IMR-90 (cell line): ENCODE measurements around the gene ATP8B3. TPM values are rescaled to one million over a fixed set of nuclear protein-coding genes. Genes with fewer than 3 reads are reported as not detected.

ENCODE experiments used
- ATAC-seq: fragments of 200-7000 bp; cut with Tn5 transposase; 2 replicates; pipeline ENCODE4 v1.9.1; 2020; ENCODE audit warnings: low read depth, mild to moderate bottlenecking, moderate library complexity
- BruUV-seq: library from RNA; stranded (reverse); fragments of 400-500 nt; replicated peaks from 2 replicates; lab custom pipeline; 2021; lab: Mats Ljungman, UMichigan
- CTCF ChIA-PET: fragments of 300-600 bp; formaldehyde crosslinking; extraction: SDS; loops from one replicate; lab custom pipeline; 2021; ENCODE audit warnings: antibody characterized with exemption; lab: Yijun Ruan, JAX
- POLR2A ChIA-PET: fragments of 300-600 bp; sonication (Branson Sonifier 250); formaldehyde crosslinking; loops from one replicate; lab custom pipeline; 2022; ENCODE audit warnings: antibody characterized with exemption; ENCODE audit not compliant: unreplicated experiment; lab: Charles Lee
- DNase-seq: peaks from one replicate; pipeline ENCODE4 v3.0.0; 2013
- H2AFZ ChIP-seq: replicated peaks from 2 replicates; pipeline ENCODE3; 2013; ENCODE audit warnings: low read length, mild to moderate bottlenecking; ENCODE audit not compliant: poor library complexity
- H2AK5ac ChIP-seq: 2 replicates; pipeline ENCODE4 v1.6.1; 2013; ENCODE audit warnings: low read depth, low read length, inconsistent platforms
- H2AK9ac ChIP-seq: replicated peaks from 2 replicates; pipeline ENCODE3; 2013; ENCODE audit warnings: mild to moderate bottlenecking, low read depth, low read length, moderate library complexity; ENCODE audit not compliant: poor library complexity
- H2BK120ac ChIP-seq: 2 replicates; pipeline ENCODE4 v1.6.1; 2013; ENCODE audit warnings: low read depth, low read length, inconsistent platforms
- H2BK15ac ChIP-seq: 3 replicates; pipeline ENCODE4 v1.6.1; 2013; ENCODE audit warnings: low read depth, low read length, inconsistent platforms
- H2BK20ac ChIP-seq: 2 replicates; pipeline ENCODE4 v1.6.1; 2013; ENCODE audit warnings: low read depth, mild to moderate bottlenecking, inconsistent platforms, low read length, moderate library complexity
- H2BK5ac ChIP-seq: 2 replicates; pipeline ENCODE4 v1.6.1; 2013; ENCODE audit warnings: mild to moderate bottlenecking, low read depth, low read length, inconsistent platforms; ENCODE audit not compliant: poor library complexity, severe bottlenecking
- H3K14ac ChIP-seq: replicated peaks from 2 replicates; pipeline ENCODE4 v1.6.1; 2013; ENCODE audit warnings: low read depth, low read length, inconsistent platforms
- H3K18ac ChIP-seq: 2 replicates; pipeline ENCODE4 v1.6.1; 2013; ENCODE audit warnings: low read depth, low read length, control low read depth
- H3K23ac ChIP-seq: 2 replicates; pipeline ENCODE4 v1.6.1; 2013; ENCODE audit warnings: low read depth, low read length, inconsistent platforms
- H3K27ac ChIP-seq: 2 replicates; pipeline ENCODE4 v1.5.1; 2013; ENCODE audit warnings: mild to moderate bottlenecking, control low read depth, low read length; ENCODE audit not compliant: insufficient read depth
- H3K27me3 ChIP-seq: 2 replicates; pipeline ENCODE4 v1.6.1; 2013; ENCODE audit warnings: low read length; ENCODE audit not compliant: control insufficient read depth, insufficient read depth
- H3K36me3 ChIP-seq: 2 replicates; pipeline ENCODE4 v1.6.1; 2013; ENCODE audit warnings: low read length, mixed read lengths; ENCODE audit not compliant: control insufficient read depth, insufficient read depth
- H3K4ac ChIP-seq: 2 replicates; pipeline ENCODE4 v1.6.1; 2013; ENCODE audit warnings: low read depth, low read length, inconsistent platforms
- H3K4me1 ChIP-seq: 2 replicates; pipeline ENCODE4 v1.6.1; 2013; ENCODE audit warnings: low read length, mixed read lengths; ENCODE audit not compliant: control insufficient read depth, insufficient read depth
- H3K4me2 ChIP-seq: 2 replicates; pipeline ENCODE4 v1.6.1; 2013; ENCODE audit warnings: low read depth, mild to moderate bottlenecking, control low read depth, low read length, moderate library complexity
- H3K4me3 ChIP-seq: 2 replicates; pipeline ENCODE4 v1.5.1; 2013; ENCODE audit warnings: low read depth, mild to moderate bottlenecking, control low read depth, low read length, moderate library complexity; ENCODE audit not compliant: insufficient read depth
- H3K56ac ChIP-seq: 2 replicates; pipeline ENCODE4 v1.6.1; 2013; ENCODE audit warnings: low read length, inconsistent platforms; ENCODE audit not compliant: insufficient read depth; ENCODE audit errors: extremely low read depth
- H3K79me1 ChIP-seq, 2 experiments: 2 replicates each; pipeline ENCODE4 v1.6.1; 2013; ENCODE audit warnings: low read length in 2 of 2, inconsistent platforms in 1 of 2, low read depth in 1 of 2
- H3K9ac ChIP-seq: 2 replicates; pipeline ENCODE4 v1.6.1; 2013; ENCODE audit warnings: low read depth, low read length, control low read depth
- H3K9me1 ChIP-seq: 2 replicates; pipeline ENCODE4 v1.6.1; 2013; ENCODE audit warnings: low read length, inconsistent platforms; ENCODE audit not compliant: insufficient read depth
- H3K9me3 ChIP-seq: 2 replicates; pipeline ENCODE4 v1.6.1; 2013; ENCODE audit warnings: low read length; ENCODE audit not compliant: control insufficient read depth, insufficient read depth
- H4K20me1 ChIP-seq: 2 replicates; pipeline ENCODE4 v1.6.1; 2013; ENCODE audit warnings: low read length, inconsistent platforms; ENCODE audit not compliant: insufficient read depth
- H4K5ac ChIP-seq: 2 replicates; pipeline ENCODE4 v1.6.1; 2013; ENCODE audit warnings: mild to moderate bottlenecking, low read depth, low read length, control low read depth
- H4K8ac ChIP-seq, 2 experiments: 2 replicates each; pipeline ENCODE4 v1.6.1; 2013; ENCODE audit warnings: low read depth in 2 of 2, low read length in 2 of 2, control low read depth in 1 of 2, inconsistent platforms in 1 of 2
- H4K91ac ChIP-seq: 2 replicates; pipeline ENCODE4 v1.6.1; 2013; ENCODE audit warnings: low read depth, low read length, inconsistent platforms; ENCODE audit not compliant: insufficient read depth
- BHLHE40 ChIP-seq: fragments of 150-350 bp; IDR thresholded peaks from 2 replicates; pipeline ENCODE4 v1.6.1; 2016; ENCODE audit warnings: mild to moderate bottlenecking, low read depth, low read length
- CEBPB ChIP-seq: IDR thresholded peaks from 2 replicates; pipeline ENCODE4 v1.6.1; 2012; ENCODE audit warnings: low read depth, low read length, improper control_type of control experiment
- MAFK ChIP-seq: IDR thresholded peaks from 2 replicates; pipeline ENCODE4 v1.6.1; 2012; ENCODE audit warnings: low read depth, low read length, improper control_type of control experiment
- MAZ ChIP-seq: IDR thresholded peaks from 2 replicates; pipeline ENCODE4 v1.6.1; 2012; ENCODE audit warnings: low read depth, mild to moderate bottlenecking, low read length, improper control_type of control experiment, moderate library complexity, borderline replicate concordance
- NFE2L2 ChIP-seq: fragments of 150-350 bp; IDR thresholded peaks from 2 replicates; pipeline ENCODE4 v1.6.1; 2016; ENCODE audit warnings: low read depth, mild to moderate bottlenecking, low read length
- RCOR1 ChIP-seq: IDR thresholded peaks from 2 replicates; pipeline ENCODE4 v1.6.1; 2012; ENCODE audit warnings: mild to moderate bottlenecking, low read length, improper control_type of control experiment; ENCODE audit not compliant: insufficient replicate concordance
- RFX5 ChIP-seq: IDR thresholded peaks from 2 replicates; pipeline ENCODE4 v1.8.0; 2012; ENCODE audit warnings: low read depth, mild to moderate bottlenecking, low read length, moderate library complexity
- SMC3 ChIP-seq: fragments of 150-350 bp; IDR thresholded peaks from 2 replicates; pipeline ENCODE4 v1.6.1; 2016; ENCODE audit warnings: low read depth, mild to moderate bottlenecking, antibody characterized with exemption, low read length, moderate library complexity
- WGBS, 2 experiments: methylation state at CpG; one replicate each; pipeline versions ENCODE4 v1.1.5 to v1.1.7; 2013; ENCODE audit warnings: missing lambda C conversion rate in 2 of 2; ENCODE audit not compliant: insufficient read length in 1 of 2; ENCODE audit errors: extremely low coverage in 2 of 2; 5-methylcytosine and 5-hydroxymethylcytosine counted together
- dilution Hi-C: fragments of 300-500 bp; cut with HindIII; formaldehyde crosslinking; loops from one replicate; pipeline ENCODE4 v1.14.3; 2018; ENCODE audit warnings: low sequenced_read_pairs; ENCODE audit not compliant: unreplicated experiment
- in situ Hi-C: fragments of 300-500 bp; cut with MboI; formaldehyde crosslinking; loops from 3 replicates; pipeline ENCODE4 v1.14.3; 2019; ENCODE audit warnings: low sequenced_read_pairs, inconsistent platforms, mixed read lengths
- intact Hi-C: fragments of 100-400 bp; cut with micrococcal nuclease; formaldehyde crosslinking; loops from 2 replicates; pipeline ENCODE4 v1.10.0; 2022
- polyA plus RNA-seq, 3 experiments: library from polyadenylated mRNA; depleted of rRNA; stranded (reverse); fragments of >200 nt; gene quantifications; 2 replicates each; pipeline ENCODE4 v1.2.3, GENCODE V29; 2012; ENCODE audit warnings: low replicate concordance in 1 of 3
- total RNA-seq: library from RNA; depleted of rRNA; stranded (reverse); fragments of >200 nt; gene quantifications from 2 replicates; pipeline ENCODE4 v1.2.3, GENCODE V29; 2012
- TF ChIP-seq, protein P1 (sequence below): fragments of 150-350 bp; IDR thresholded peaks from 2 replicates; pipeline ENCODE4 v1.6.1; 2016; ENCODE audit warnings: low read depth, mild to moderate bottlenecking, low read length, moderate library complexity, borderline replicate concordance

Gene ATP8B3
- total and polyA plus RNA-seq, 2 of the 4 experiments (the other 2 are of a cell fraction): 1.6 to 8.1 TPM

DNA sequence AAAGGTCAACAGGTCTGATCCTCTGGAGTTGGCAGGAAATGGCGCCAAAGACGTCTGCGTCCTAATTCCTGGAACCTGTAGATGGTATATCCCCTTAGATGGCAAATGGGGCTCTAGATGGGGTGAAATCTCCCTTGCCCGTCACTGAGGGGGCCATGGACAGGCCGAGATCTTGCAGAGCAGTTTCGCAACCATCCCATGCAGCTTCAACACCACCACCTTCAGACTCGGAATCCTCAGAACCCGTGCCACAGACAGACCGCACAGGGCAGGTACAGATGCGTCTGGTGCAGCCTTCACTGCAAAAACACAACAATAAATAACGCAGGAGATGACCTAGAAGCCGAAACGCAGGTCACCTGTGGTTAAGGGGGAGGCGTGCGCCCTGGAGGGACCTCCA lies 18.5 kb upstream of the ATP8B3 start:
- POLR2A ChIA-PET: no interaction called here
- WGBS, 2 experiments: 89% methylated on average over 3 of the region's 15 CpGs; no CpG with 5 or more reads in 1 of the 2 experiments
- TF ChIP-seq RCOR1: no peak
- TF ChIP-seq NFE2L2: no peak
- no peak for TF ChIP-seq BHLHE40
- TF ChIP-seq, protein P1, sequence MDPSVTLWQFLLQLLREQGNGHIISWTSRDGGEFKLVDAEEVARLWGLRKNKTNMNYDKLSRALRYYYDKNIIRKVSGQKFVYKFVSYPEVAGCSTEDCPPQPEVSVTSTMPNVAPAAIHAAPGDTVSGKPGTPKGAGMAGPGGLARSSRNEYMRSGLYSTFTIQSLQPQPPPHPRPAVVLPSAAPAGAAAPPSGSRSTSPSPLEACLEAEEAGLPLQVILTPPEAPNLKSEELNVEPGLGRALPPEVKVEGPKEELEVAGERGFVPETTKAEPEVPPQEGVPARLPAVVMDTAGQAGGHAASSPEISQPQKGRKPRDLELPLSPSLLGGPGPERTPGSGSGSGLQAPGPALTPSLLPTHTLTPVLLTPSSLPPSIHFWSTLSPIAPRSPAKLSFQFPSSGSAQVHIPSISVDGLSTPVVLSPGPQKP: no peak
- no peak for TF ChIP-seq RFX5
- peak; percentile 60; the same call in 1 of the 2 replicates for TF ChIP-seq CEBPB
- TF ChIP-seq MAZ: no peak
- TF ChIP-seq MAFK: no peak
- no peak for TF ChIP-seq SMC3

More for the DNA sequence above, 18.5 kb upstream of the ATP8B3 start:
- Histone ChIP-seq H2BK120ac (no peak overlapping the region), H2AK5ac (no peak overlapping the region), H3K9ac (no peak overlapping the region), H4K20me1 (peaks cover 65% of the 10 kb centered on the region), H3K4me1 (peaks cover 4% of the 10 kb centered on the region; the same call in 1 of the 2 replicates), H2BK5ac (no peak overlapping the region), H3K9me1 (no peaks in the 10 kb centered on the region), H2AFZ (no peak overlapping the region), H3K79me1 (peaks cover 14 to 59% of the 10 kb centered on the region in 2 experiments), H4K91ac (no peak overlapping the region), H3K4me3 (no peak overlapping the region), H2BK20ac (no peak overlapping the region), H4K5ac (no peak overlapping the region), H2AK9ac (no peak overlapping the region), H4K8ac (no peak overlapping the region), H3K18ac (no peak overlapping the region), H3K27me3 (no peaks in the 10 kb centered on the region), H2BK15ac (no peak overlapping the region), H3K4me2 (no peak overlapping the region), H3K23ac (no peak overlapping the region), H3K4ac (no peak overlapping the region), H3K14ac (no peak overlapping the region), H3K9me3 (no peaks in the 10 kb centered on the region), H3K56ac (no peak overlapping the region), H3K36me3 (peaks cover 10% of the 10 kb centered on the region; the same call in 1 of the 2 replicates), H3K27ac (no peak overlapping the region)
- dilution Hi-C loops: no loop called here
- no TSS peak for BruUV-seq
- CTCF ChIA-PET: no interaction called here
- no peak for ATAC-seq
- in situ Hi-C loops: no loop called here
- no peak for DNase-seq
- intact Hi-C loops: no loop called here
